SK-N-SH (cell line): ENCODE measurements around the gene MRPL18. TPM values are rescaled to one million over a fixed set of nuclear protein-coding genes. Genes with fewer than 3 reads are reported as not detected.
"Not testable (repeated sequence)": the region's sequence is repeated elsewhere in the genome, so short reads cannot be mapped to it uniquely, and the experiment has no call there.

Experiments used
- CTCF ChIA-PET: fragments of 300-600, 350-600 bp; formaldehyde crosslinking; extraction: SDS; loops from one replicate; lab custom pipeline; 2021; lab: Yijun Ruan, JAX
- POLR2A ChIA-PET: fragments of 350-600 bp; sonication (Branson Sonifier 250); formaldehyde crosslinking; extraction: SDS; loops from one replicate; lab custom pipeline; 2020; ENCODE audit warnings: antibody characterized with exemption, inconsistent platforms; lab: Yijun Ruan, JAX
- DNase-seq: peaks from one replicate; pipeline ENCODE4 v3.0.0; 2012
- H2AFZ ChIP-seq: fragments of 200-600 bp; sonication (generic); 2 replicates; pipeline ENCODE4 v1.8.1; 2016; ENCODE audit warnings: antibody characterized with exemption, mild to moderate bottlenecking, low read depth
- H3F3A ChIP-seq: fragments of 200-600 bp; sonication (generic); replicated peaks from 2 replicates; pipeline ENCODE3; 2016; ENCODE audit warnings: antibody characterized with exemption, mild to moderate bottlenecking; ENCODE audit not compliant: insufficient read depth
- H3K27ac ChIP-seq, 2 experiments: fragments of 200-500 bp in 1 of 2; fragments of 200-600 bp in 1 of 2; sonication (Bioruptor generic) in 1 of 2; sonication (generic), shearing (Covaris generic) in 1 of 2; 2 replicates each; pipeline versions ENCODE4 v1.5.1 to v1.6.1; 2014 to 2016; ENCODE audit warnings: low read depth in 2 of 2, inconsistent platforms in 1 of 2, low read length in 1 of 2, mild to moderate bottlenecking in 1 of 2, mixed read lengths in 1 of 2
- H3K27me3 ChIP-seq: fragments of 200-600 bp; sonication (generic), shearing (Covaris generic); 2 replicates; pipeline ENCODE4 v1.6.1; 2016; ENCODE audit warnings: mixed run types; ENCODE audit not compliant: insufficient read depth
- H3K36me3 ChIP-seq, 2 experiments: fragments of 200-500 bp in 1 of 2; fragments of 200-600 bp in 1 of 2; sonication (Bioruptor generic) in 1 of 2; sonication (generic) in 1 of 2; replicated peaks in 1 of 2; 2 replicates each; pipeline versions ENCODE3 to v1.5.1; 2014 to 2016; ENCODE audit warnings: low read length in 1 of 2, mild to moderate bottlenecking in 1 of 2; ENCODE audit not compliant: insufficient read depth in 2 of 2, control insufficient read depth in 1 of 2
- H3K4me1 ChIP-seq, 2 experiments: fragments of 200-500 bp in 1 of 2; fragments of 200-600 bp in 1 of 2; sonication (Bioruptor generic) in 1 of 2; sonication (generic), shearing (Covaris generic) in 1 of 2; 2 replicates each; pipeline versions ENCODE4 v1.5.1 to v1.6.1; 2014 to 2016; ENCODE audit warnings: low read depth in 1 of 2, low read length in 1 of 2, mixed run types in 1 of 2; ENCODE audit not compliant: insufficient read depth in 2 of 2, control insufficient read depth in 1 of 2
- H3K4me2 ChIP-seq: fragments of 200-600 bp; sonication (generic), shearing (Covaris generic); 2 replicates; pipeline ENCODE4 v1.6.1; 2017; ENCODE audit warnings: mixed run types
- H3K4me3 ChIP-seq, 2 experiments: fragments of 200-500 bp in 1 of 2; fragments of 200-600 bp in 1 of 2; sonication (Bioruptor generic) in 1 of 2; sonication (generic), shearing (Covaris generic) in 1 of 2; 2 replicates each; pipeline versions ENCODE4 v1.5.1 to v1.8.1; 2014 to 2016; ENCODE audit warnings: low read depth in 2 of 2, inconsistent platforms in 1 of 2, low read length in 1 of 2, mild to moderate bottlenecking in 1 of 2, mixed read lengths in 1 of 2, moderate library complexity in 1 of 2
- H3K79me2 ChIP-seq: fragments of 200-600 bp; sonication (generic); 2 replicates; pipeline ENCODE4 v1.8.1; 2017; ENCODE audit warnings: mild to moderate bottlenecking; ENCODE audit not compliant: insufficient read depth
- H3K9ac ChIP-seq: fragments of 200-600 bp; sonication (generic); 2 replicates; pipeline ENCODE4 v1.6.1; 2017; ENCODE audit warnings: mixed run types
- H3K9me2 ChIP-seq: fragments of 200-600 bp; sonication (generic); 2 replicates; pipeline ENCODE4 v1.6.1; 2017; ENCODE audit warnings: mixed run types
- H3K9me3 ChIP-seq: fragments of 200-600 bp; sonication (generic); 2 replicates; pipeline ENCODE4 v1.6.1; 2017; ENCODE audit warnings: mixed run types, mild to moderate bottlenecking, moderate library complexity
- H4K20me1 ChIP-seq: fragments of 200-600 bp; sonication (generic); 2 replicates; pipeline ENCODE4 v1.6.1; 2017; ENCODE audit warnings: mild to moderate bottlenecking, mixed run types; ENCODE audit not compliant: insufficient read depth
- EP300 ChIP-seq, 2 experiments: IDR thresholded peaks; 2 replicates each; pipeline versions ENCODE4 v1.4.0 to v1.6.1; 2012; ENCODE audit warnings: borderline replicate concordance in 1 of 2, low read depth in 1 of 2, low read length in 1 of 2
- EZH2phosphoT487 ChIP-seq: fragments of 200-600 bp; sonication (generic); IDR thresholded peaks from 2 replicates; pipeline ENCODE4 v1.6.1; 2017; ENCODE audit warnings: low read depth, mixed run types, mild to moderate bottlenecking, antibody characterized with exemption, moderate library complexity, borderline replicate concordance
- FOSL2 ChIP-seq: IDR thresholded peaks from 2 replicates; pipeline ENCODE4 v1.4.0; 2012; ENCODE audit warnings: low read depth, mild to moderate bottlenecking, moderate library complexity, borderline replicate concordance
- GATA2 ChIP-seq: sonication (generic); formaldehyde crosslinking; IDR thresholded peaks from 2 replicates; pipeline ENCODE4 v1.5.0; 2020; ENCODE audit warnings: mild to moderate bottlenecking, missing genetic modification reagents
- JUND ChIP-seq: IDR thresholded peaks from 2 replicates; pipeline ENCODE4 v1.4.0; 2012
- MAX ChIP-seq: IDR thresholded peaks from 2 replicates; pipeline ENCODE4 v1.4.0; 2012; ENCODE audit warnings: low read depth
- MEF2A ChIP-seq: IDR thresholded peaks from 2 replicates; pipeline ENCODE4 v1.4.0; 2012; ENCODE audit warnings: low read depth, borderline replicate concordance
- MXI1 ChIP-seq: IDR thresholded peaks from 2 replicates; pipeline ENCODE4 v1.6.1; 2012; ENCODE audit warnings: mild to moderate bottlenecking, low read depth, low read length, improper control_type of control experiment
- NFIC ChIP-seq: IDR thresholded peaks from 2 replicates; pipeline ENCODE4 v1.4.0; 2012; ENCODE audit warnings: borderline replicate concordance
- PBX3 ChIP-seq: IDR thresholded peaks from 2 replicates; pipeline ENCODE4; 2012
- POLR2AphosphoS5 ChIP-seq: IDR thresholded peaks from 2 replicates; pipeline ENCODE4 v1.6.1; 2012; ENCODE audit warnings: low read depth, low read length
- RCOR1 ChIP-seq: fragments of 150-350 bp; IDR thresholded peaks from 2 replicates; pipeline ENCODE4 v1.6.1; 2017; ENCODE audit warnings: antibody characterized with exemption, low read length
- REST ChIP-seq: IDR thresholded peaks from 2 replicates; pipeline ENCODE4 v1.6.1; 2012; ENCODE audit warnings: mild to moderate bottlenecking, low read depth, low read length, moderate library complexity
- RFX5 ChIP-seq: IDR thresholded peaks from 2 replicates; pipeline ENCODE4 v1.6.1; 2012; ENCODE audit warnings: mild to moderate bottlenecking, improper control_type of control experiment, low read length
- SIN3A ChIP-seq: IDR thresholded peaks from 2 replicates; pipeline ENCODE4 v1.6.1; 2012; ENCODE audit warnings: low read depth, mild to moderate bottlenecking, low read length, moderate library complexity, borderline replicate concordance
- SMC3 ChIP-seq: IDR thresholded peaks from 2 replicates; pipeline ENCODE4 v1.6.1; 2012; ENCODE audit warnings: low read depth, low read length, improper control_type of control experiment
- TAF1 ChIP-seq: IDR thresholded peaks from 2 replicates; pipeline ENCODE4 v1.6.1; 2012; ENCODE audit warnings: low read depth, mild to moderate bottlenecking, low read length, moderate library complexity, borderline replicate concordance
- TCF12 ChIP-seq: IDR thresholded peaks from 2 replicates; pipeline ENCODE4 v1.4.0; 2012
- TEAD4 ChIP-seq: IDR thresholded peaks from 2 replicates; pipeline ENCODE4 v1.4.0; 2012; ENCODE audit warnings: mild to moderate bottlenecking, borderline replicate concordance; ENCODE audit not compliant: insufficient read depth
- USF2 ChIP-seq: fragments of 150-350 bp; IDR thresholded peaks from 2 replicates; pipeline ENCODE4 v1.6.1; 2017; ENCODE audit warnings: antibody characterized with exemption, low read length, low read depth, borderline replicate concordance
- WGBS: methylation state at CpG from one replicate; pipeline ENCODE4 v1.1.6; 2017; ENCODE audit warnings: low lambda C conversion rate; 5-methylcytosine and 5-hydroxymethylcytosine counted together
- polyA plus RNA-seq, 3 experiments: library from polyadenylated mRNA; depleted of rRNA; stranded (reverse); fragments of >200 nt; gene quantifications; 2 replicates each; pipeline ENCODE4 v1.2.3, GENCODE V29; 2012

Gene MRPL18
- polyA plus RNA-seq, 1 of the 3 experiments (the other 2 are of a cell fraction) = 84.4 TPM

- H3K27me3 ChIP-seq = no peaks in the 10 kb centered on the region
- CTCF ChIA-PET = interaction anchor here (0.5 to 1.2 kb wide), 4 partner anchors 28 to 99 kb away, joined by 3 read pairs; no protein-coding TSS in a partner anchor
Measured at GRCh38 chr6:159790956-159791598, 810 bp downstream of the MRPL18 start.

GRCh38 chr6:159794976-159795375 is 4.7 kb downstream of the MRPL18 start:
- Histone ChIP-seq H3F3A (peaks cover 11% of the 10 kb centered on the region), H3K36me3 (peaks cover 43 to 56% of the 10 kb centered on the region in 2 experiments), H3K79me2 (peaks cover 56% of the 10 kb centered on the region)
- CTCF ChIA-PET, H3K27ac ChIP-seq, H3K4me3 ChIP-seq, H3K9ac ChIP-seq, H3K9me3 ChIP-seq, H3K4me1 ChIP-seq, H2AFZ ChIP-seq, H3K27me3 ChIP-seq, POLR2A ChIA-PET, H3K4me2 ChIP-seq, H4K20me1 ChIP-seq, DNase-seq, H3K9me2 ChIP-seq: not testable (repeated sequence)
- 73% methylated on average over 6 of the region's 8 CpGs for WGBS

More at GRCh38 chr6:159790956-159791598, 810 bp downstream of the MRPL18 start:
- DNase-seq = no peak
- peaks cover 83% of the 10 kb centered on the region for H3K79me2 ChIP-seq
- H3K9ac ChIP-seq = peak overlapping the region; percentile 75
- TF ChIP-seq TAF1 (no peak), MAX (no peak), FOSL2 (no peak), EZH2phosphoT487 (no peak), MEF2A (no peak), REST (no peak), POLR2AphosphoS5 (no peak), SMC3 (no peak), TEAD4 (no peak), EP300 (IDR thresholded peaks at IDR 0.05; ENCODE audit: borderline replicate concordance in 1 of 2, low read depth in 1 of 2, low read length in 1 of 2) (no peak), JUND (no peak), GATA2 (CRISPR knock-in tag) (no peak), NFIC (no peak), USF2 (no peak), TCF12 (no peak), RCOR1 (no peak), SIN3A (no peak), MXI1 (no peak), PBX3 (no peak), RFX5 (no peak)
- H3K27ac ChIP-seq = peak overlapping the region; percentile 74 to 80; a peak in 3 of 4 replicates
- H3K9me2 ChIP-seq = no peaks in the 10 kb centered on the region
- H3K4me1 ChIP-seq = peaks cover 10 to 22% of the 10 kb centered on the region in 2 experiments; a peak in 3 of 4 replicates
- H2AFZ ChIP-seq = peak overlapping the region; percentile 75; the same call in 1 of the 2 replicates
- POLR2A ChIA-PET = interaction anchor here (1.7 to 2.5 kb wide), 2 partner anchors 64 to 97 kb away, joined by 6 to 25 read pairs; partner anchors contain the start of gene WTAP
- H3K36me3 ChIP-seq = peaks cover 36 to 55% of the 10 kb centered on the region in 2 experiments
- H3F3A ChIP-seq = peaks cover 3% of the 10 kb centered on the region
- no peaks in the 10 kb centered on the region for H3K9me3 ChIP-seq
- H3K4me3 ChIP-seq = peak overlapping the region; percentile 73 to 90
- H3K4me2 ChIP-seq = peak overlapping the region; percentile 92
- H4K20me1 ChIP-seq = peaks cover 13% of the 10 kb centered on the region
- WGBS = 19% methylated on average over 12 of the region's 18 CpGs
